Erythroblast (primary cell): Measurements from ENCODE around the gene LAMA4.

Experiments
- DNase-seq, 2 experiments: peaks; one replicate each; lab custom pipeline; 2025; lab: John Stamatoyannopoulos, UW
- GATA1 ChIP-seq: IDR thresholded peaks from 2 replicates; pipeline ENCODE4 v1.6.1; 2011; ENCODE audit warnings: low read depth, mild to moderate bottlenecking, control low read depth, low read length, moderate library complexity
- POLR2A ChIP-seq: IDR thresholded peaks from 2 replicates; pipeline ENCODE4 v1.6.1; 2011; ENCODE audit warnings: mild to moderate bottlenecking, low read length

LAMA4 gene

GRCh38 chr6:112087136-112087911 is 167.0 kb downstream of the LAMA4 start, which contains the start of the genes FAM229B and TUBE1:
Gene FAM229B, plus strand, starts transcription at chr6:112087591. Its CDS starts 11,693 bp downstream, at chr6:112099284.
Gene TUBE1, minus strand, starts transcription at chr6:112087482. Its CDS starts 48 bp downstream, at chr6:112087434.
- TF ChIP-seq POLR2A: peak; percentile 90
- TF ChIP-seq GATA1: no peak
- DNase-seq: peak; percentile 96 to 98

GRCh38 chr6:112086744-112087135 is 167.6 kb downstream of the LAMA4 start:
- peak; percentile 54 to 63 for DNase-seq
- TF ChIP-seq GATA1 (no peak), POLR2A (no peak)

- peak; percentile 4 to 11 for DNase-seq
- TF ChIP-seq GATA1: no peak
- TF ChIP-seq POLR2A: no peak
These were observed 168.9 kb downstream of the LAMA4 start for GRCh38 chr6:112085286-112086065.

- DNase-seq: no peak
- TF ChIP-seq GATA1 (no peak), POLR2A (no peak)
These were observed 172.8 kb downstream of the LAMA4 start for GRCh38 chr6:112081569-112081968.

DNA sequence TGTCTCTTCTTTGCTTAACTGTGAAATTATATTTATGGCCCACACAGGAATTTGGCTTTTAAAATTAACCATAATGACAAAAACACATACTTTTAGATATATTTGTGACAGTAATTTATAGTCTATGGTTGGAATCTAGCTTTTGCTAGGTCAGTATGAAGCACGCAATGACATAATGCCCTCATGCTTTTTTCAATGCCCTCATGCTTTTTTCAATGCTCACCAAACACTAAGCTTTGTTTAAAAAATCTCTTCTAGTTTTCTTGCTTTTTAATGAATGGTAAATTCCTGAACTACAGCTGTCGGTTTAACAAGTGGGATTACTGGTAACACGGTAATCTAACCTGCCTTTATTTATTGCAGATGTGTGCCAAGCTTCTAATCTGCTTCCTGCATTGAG is 187.8 kb downstream of the LAMA4 start:
- TF ChIP-seq POLR2A (no peak), GATA1 (no peak)
- no peak for DNase-seq

DNA sequence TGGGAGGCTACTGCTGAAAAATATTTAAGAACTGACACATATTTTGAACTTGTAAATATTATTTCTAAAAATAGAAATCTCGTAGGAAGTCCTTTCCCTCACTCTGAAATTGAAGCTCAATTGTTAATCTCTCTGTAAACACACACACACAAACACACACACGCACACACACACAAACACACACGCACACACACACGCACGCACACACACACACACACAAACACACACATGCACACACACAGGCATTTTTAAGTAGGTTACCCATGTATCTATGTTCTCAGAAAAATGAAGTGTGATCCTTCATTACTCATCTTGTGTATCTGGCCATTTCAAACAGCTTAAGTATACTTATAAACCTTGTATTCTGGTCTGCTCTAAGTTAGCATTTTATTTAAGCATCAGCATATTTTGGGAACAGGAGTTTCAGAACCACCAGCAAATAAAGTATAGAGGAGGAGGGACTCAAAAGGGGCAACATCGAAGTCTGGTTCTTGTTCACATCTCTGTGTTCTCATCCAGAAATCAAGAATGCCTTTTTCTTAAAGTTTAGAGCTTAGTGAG is 188.9 kb downstream of the LAMA4 start:
- TF ChIP-seq POLR2A (no peak), GATA1 (no peak)
- no peak for DNase-seq

- TF ChIP-seq POLR2A (no peak), GATA1 (no peak)
- no peak for DNase-seq
These were observed 191.4 kb downstream of the LAMA4 start for GRCh38 chr6:112062966-112063365.

DNA sequence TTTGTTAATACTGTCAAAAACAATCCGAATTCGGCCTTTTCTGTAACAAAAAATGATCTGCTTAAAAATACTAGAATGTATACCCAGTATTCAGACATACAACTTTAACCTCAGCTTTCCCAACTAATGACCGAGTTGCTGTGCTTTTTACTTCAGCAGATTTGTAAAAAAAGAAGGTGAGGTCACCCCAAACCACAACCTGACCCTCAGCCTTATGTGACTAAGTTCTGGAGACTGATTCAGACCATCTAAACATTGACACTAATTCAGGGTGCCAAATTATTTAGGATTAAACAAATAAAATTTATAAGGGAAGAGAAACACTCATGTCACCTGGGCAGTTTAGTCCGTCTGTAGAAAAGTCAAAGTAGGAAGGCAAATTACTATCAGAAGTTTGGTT is 192.8 kb downstream of the LAMA4 start:
- TF ChIP-seq POLR2A: no peak
- no peak for TF ChIP-seq GATA1
- DNase-seq: no peak
